H9 (cell line): Measurements from ENCODE around the gene CASP14. TPM values are rescaled to one million over a fixed set of nuclear protein-coding genes. Genes with fewer than 3 reads are reported as not detected.
"Not testable (repeated sequence)": the region's sequence is repeated elsewhere in the genome, so short reads cannot be mapped to it uniquely, and the experiment has no call there.

ENCODE experiments used
- DNase-seq: peaks from one replicate; pipeline ENCODE4 v3.0.0-alpha.2; 2017
- H2AFZ ChIP-seq: one replicate; pipeline ENCODE4 v1.6.1; 2013; ENCODE audit warnings: mild to moderate bottlenecking, low read length, control low read depth, moderate library complexity
- H2AK5ac ChIP-seq: 2 replicates; pipeline ENCODE4 v1.6.1; 2013; ENCODE audit warnings: low read length, control low read depth, mixed read lengths; ENCODE audit not compliant: insufficient read length
- H2BK120ac ChIP-seq: one replicate; pipeline ENCODE4 v1.6.1; 2013; ENCODE audit warnings: low read depth, mild to moderate bottlenecking, low read length, control low read depth, inconsistent platforms; ENCODE audit not compliant: poor library complexity, severe bottlenecking
- H2BK12ac ChIP-seq: 2 replicates; pipeline ENCODE4 v1.6.1; 2013; ENCODE audit warnings: low read length, control low read depth, mixed read lengths, low read depth; ENCODE audit not compliant: insufficient read length
- H2BK15ac ChIP-seq: 2 replicates; pipeline ENCODE4 v1.6.1; 2013; ENCODE audit warnings: low read depth, low read length, control low read depth
- H2BK20ac ChIP-seq: one replicate; pipeline ENCODE4 v1.6.1; 2013; ENCODE audit warnings: low read depth, mild to moderate bottlenecking, low read length, control low read depth, inconsistent platforms; ENCODE audit not compliant: poor library complexity, severe bottlenecking
- H2BK5ac ChIP-seq: 2 replicates; pipeline ENCODE4 v1.6.1; 2013; ENCODE audit warnings: low read length, control low read depth, mixed read lengths; ENCODE audit not compliant: insufficient read length
- H3K14ac ChIP-seq: 2 replicates; pipeline ENCODE4 v1.6.1; 2013; ENCODE audit warnings: low read length, control low read depth; ENCODE audit not compliant: insufficient read depth
- H3K18ac ChIP-seq: 2 replicates; pipeline ENCODE4 v1.6.1; 2013; ENCODE audit warnings: low read depth, mild to moderate bottlenecking, mixed read lengths, low read length, control low read depth; ENCODE audit not compliant: insufficient read length
- H3K23ac ChIP-seq: 2 replicates; pipeline ENCODE4 v1.6.1; 2013; ENCODE audit warnings: low read length, control low read depth, mixed read lengths, low read depth; ENCODE audit not compliant: insufficient read length
- H3K23me2 ChIP-seq: 2 replicates; pipeline ENCODE4 v1.6.1; 2013; ENCODE audit warnings: low read depth, mild to moderate bottlenecking, mixed read lengths, low read length, control low read depth; ENCODE audit not compliant: insufficient read length, poor library complexity, severe bottlenecking
- H3K27ac ChIP-seq: 2 replicates; pipeline ENCODE4 v1.5.1; 2013; ENCODE audit warnings: low read length, control low read depth, mixed read lengths, low read depth; ENCODE audit not compliant: insufficient read length
- H3K27me3 ChIP-seq: 2 replicates; pipeline ENCODE4 v1.6.1; 2013; ENCODE audit warnings: low read length, control low read depth, inconsistent platforms; ENCODE audit not compliant: insufficient read depth
- H3K4ac ChIP-seq: 2 replicates; pipeline ENCODE4 v1.6.1; 2013; ENCODE audit warnings: low read depth, mild to moderate bottlenecking, control low read depth, inconsistent platforms, low read length, moderate library complexity
- H3K4me1 ChIP-seq: 2 replicates; pipeline ENCODE4 v1.6.1; 2013; ENCODE audit warnings: low read length, control low read depth, inconsistent platforms; ENCODE audit not compliant: insufficient read depth
- H3K4me2 ChIP-seq: 2 replicates; pipeline ENCODE4 v1.6.1; 2013; ENCODE audit warnings: low read length, control low read depth, mixed read lengths; ENCODE audit not compliant: insufficient read length, insufficient read depth
- H3K56ac ChIP-seq: 2 replicates; pipeline ENCODE4 v1.6.1; 2013; ENCODE audit warnings: low read depth, mild to moderate bottlenecking, mixed read lengths, low read length, control low read depth; ENCODE audit not compliant: insufficient read length
- H3K79me1 ChIP-seq: 2 replicates; pipeline ENCODE4 v1.6.1; 2013; ENCODE audit warnings: low read depth, mild to moderate bottlenecking, moderate library complexity, low read length, control low read depth, inconsistent platforms; ENCODE audit not compliant: insufficient read depth, poor library complexity, severe bottlenecking
- H3K79me2 ChIP-seq: 2 replicates; pipeline ENCODE4 v1.6.1; 2013; ENCODE audit warnings: low read length, control low read depth, inconsistent platforms; ENCODE audit not compliant: insufficient read depth
- H3K9ac ChIP-seq: 2 replicates; pipeline ENCODE4 v1.6.1; 2013; ENCODE audit warnings: low read length, control low read depth, mixed read lengths; ENCODE audit not compliant: insufficient read length; ENCODE audit errors: extremely low read depth
- H3K9me3 ChIP-seq: one replicate; pipeline ENCODE4 v1.6.1; 2013; ENCODE audit warnings: low read depth, low read length, inconsistent platforms; ENCODE audit not compliant: control insufficient read depth
- H3T11ph ChIP-seq: one replicate; pipeline ENCODE4 v1.6.1; 2013; ENCODE audit warnings: mild to moderate bottlenecking, low read length, control low read depth, inconsistent platforms
- H4K20me1 ChIP-seq: one replicate; pipeline ENCODE4 v1.6.1; 2013; ENCODE audit not compliant: control insufficient read depth, insufficient read length, insufficient read depth
- H4K5ac ChIP-seq: 2 replicates; pipeline ENCODE4 v1.6.1; 2013; ENCODE audit warnings: low read depth, mild to moderate bottlenecking, mixed read lengths, low read length, control low read depth; ENCODE audit not compliant: insufficient read length
- H4K8ac ChIP-seq: replicated peaks from 2 replicates; pipeline ENCODE4 v1.6.1; 2013; ENCODE audit warnings: low read length, control low read depth, mixed read lengths, low read depth; ENCODE audit not compliant: insufficient read length
- H4K91ac ChIP-seq: 2 replicates; pipeline ENCODE4 v1.6.1; 2013; ENCODE audit warnings: low read depth, mild to moderate bottlenecking, moderate library complexity, mixed read lengths, low read length, control low read depth; ENCODE audit not compliant: insufficient read length
- H3K27ac Mint-ChIP-seq, 3 experiments: 2 replicates in 2 of 3; 3 replicates in 1 of 3; pipeline ENCODE4 v1.8.0; 2020 to 2021; ENCODE audit warnings: mixed read lengths in 3 of 3, mild to moderate bottlenecking in 1 of 3, moderate library complexity in 1 of 3
- H3K27me3 Mint-ChIP-seq: 2 replicates; pipeline ENCODE4 v1.8.0; 2021; ENCODE audit warnings: low read depth, mild to moderate bottlenecking, moderate library complexity, mixed read lengths
- H3K36me3 Mint-ChIP-seq, 3 experiments: 2 replicates in 2 of 3; 3 replicates in 1 of 3; pipeline ENCODE4 v1.8.0; 2020 to 2021; ENCODE audit warnings: low read depth in 3 of 3, mixed read lengths in 3 of 3; ENCODE audit not compliant: insufficient read depth in 1 of 3
- H3K4me1 Mint-ChIP-seq, 2 experiments: 2 replicates each; pipeline ENCODE4 v1.8.0; 2020; ENCODE audit warnings: mixed read lengths in 2 of 2
- H3K4me3 Mint-ChIP-seq, 2 experiments: 2 replicates in 1 of 2; 3 replicates in 1 of 2; pipeline ENCODE4 v1.8.0; 2020 to 2021; ENCODE audit warnings: mild to moderate bottlenecking in 2 of 2, mixed read lengths in 2 of 2, moderate library complexity in 1 of 2
- H3K9me3 Mint-ChIP-seq, 2 experiments: 2 replicates in 1 of 2; 3 replicates in 1 of 2; pipeline ENCODE4 v1.8.0; 2020; ENCODE audit warnings: mild to moderate bottlenecking in 2 of 2, mixed read lengths in 2 of 2, moderate library complexity in 1 of 2
- CTCF ChIP-seq: fragments of 200-600 bp; sonication (generic); conservative IDR thresholded peaks from 3 replicates; pipeline ENCODE4 v1.8.0; 2021; ENCODE audit warnings: antibody characterized with exemption, mild to moderate bottlenecking
- WGBS: extraction: QIAGEN DNeasy Blood & Tissue Kit; methylation state at CpG from one replicate; pipeline ENCODE4 v1.1.7; 2013; ENCODE audit warnings: missing lambda C conversion rate, low lambda C conversion rate, mixed read lengths; ENCODE audit not compliant: insufficient read length; ENCODE audit errors: extremely low coverage; 5-methylcytosine and 5-hydroxymethylcytosine counted together
- total RNA-seq: library from RNA; stranded (reverse); gene quantifications from 2 replicates; pipeline ENCODE4 v1.2.1, GENCODE V29; 2021

The CASP14 gene
- total RNA-seq, 1 experiment from 2014 or later, result not detected

DNA sequence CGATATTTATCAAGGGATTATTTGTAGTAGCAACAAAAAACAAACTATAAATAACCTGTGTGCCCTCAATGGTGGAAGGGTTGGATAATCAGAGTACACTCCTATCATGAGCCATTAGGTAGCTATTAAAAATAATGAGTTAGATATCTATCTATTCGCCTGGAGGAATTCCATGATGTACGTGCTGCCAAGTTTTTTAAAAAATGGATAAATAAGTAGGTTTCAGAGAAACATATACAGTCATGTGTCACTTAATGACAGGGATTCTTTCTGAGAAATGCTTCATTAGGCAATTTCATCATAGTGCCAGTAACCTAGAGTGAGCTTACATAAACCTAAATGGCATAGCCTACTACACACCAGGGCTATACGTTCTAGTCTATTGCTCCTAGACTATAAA, 26.5 kb downstream of the CASP14 start:
- H2BK12ac ChIP-seq, result no peak overlapping the region
- H3K27ac ChIP-seq, result no peak overlapping the region
- no peak overlapping the region for H3T11ph ChIP-seq
- H4K8ac ChIP-seq, result no peak overlapping the region
- H4K5ac ChIP-seq, result no peak overlapping the region
- Mint-ChIP-seq H3K4me3 (no peak overlapping the region), H3K36me3 (peaks cover 0 to 4% (median 0%) of the 10 kb centered on the region in 3 experiments; a peak in 3 of 7 replicates), H3K27me3 (peaks cover 3% of the 10 kb centered on the region; the same call in 1 of the 2 replicates), H3K27ac (no peak overlapping the region), H3K4me1 (no peaks in the 10 kb centered on the region), H3K9me3 (peaks cover 5 to 76% of the 10 kb centered on the region in 2 experiments; a peak in 4 of 5 replicates)
- H3K14ac ChIP-seq, result no peak overlapping the region
- no peak overlapping the region for H4K91ac ChIP-seq
- H2BK5ac ChIP-seq, result no peak overlapping the region
- no peak overlapping the region for H3K23ac ChIP-seq
- no peaks in the 10 kb centered on the region for H4K20me1 ChIP-seq
- H3K56ac ChIP-seq, result no peak overlapping the region
- no peak overlapping the region for H2BK15ac ChIP-seq
- no peak overlapping the region for H2BK120ac ChIP-seq
- H3K9me3 ChIP-seq, result no peaks in the 10 kb centered on the region
- no peak for DNase-seq
- H2AK5ac ChIP-seq, result no peak overlapping the region
- no peaks in the 10 kb centered on the region for H3K79me1 ChIP-seq
- no peak overlapping the region for H3K18ac ChIP-seq
- TF ChIP-seq CTCF, result no peak
- H2AFZ ChIP-seq, result no peak overlapping the region
- no peak overlapping the region for H3K4me2 ChIP-seq
- WGBS, result no CpG with 5 or more reads among the region's 4 CpGs
- H3K4ac ChIP-seq, result no peak overlapping the region
- no peak overlapping the region for H2BK20ac ChIP-seq
- no peak overlapping the region for H3K9ac ChIP-seq
- no peaks in the 10 kb centered on the region for H3K23me2 ChIP-seq
- no peaks in the 10 kb centered on the region for H3K4me1 ChIP-seq
- H3K79me2 ChIP-seq, result no peaks in the 10 kb centered on the region
- no peaks in the 10 kb centered on the region for H3K27me3 ChIP-seq

- not testable (repeated sequence) for H3K4me1 Mint-ChIP-seq, H3K23me2 ChIP-seq, H3K27ac Mint-ChIP-seq, H3K36me3 Mint-ChIP-seq, H3K79me1 ChIP-seq, H3K4me3 Mint-ChIP-seq, H3K4me2 ChIP-seq, H3K14ac ChIP-seq, H2BK12ac ChIP-seq, H3K27me3 ChIP-seq, H4K91ac ChIP-seq, DNase-seq, H2BK5ac ChIP-seq, H3K27ac ChIP-seq, H3K4ac ChIP-seq, H3T11ph ChIP-seq, H3K4me1 ChIP-seq, H3K9ac ChIP-seq, H4K5ac ChIP-seq, H2BK20ac ChIP-seq, H2AFZ ChIP-seq, H2BK15ac ChIP-seq, H3K23ac ChIP-seq, H3K79me2 ChIP-seq, H3K9me3 ChIP-seq, H4K8ac ChIP-seq, H3K56ac ChIP-seq, H2BK120ac ChIP-seq, H3K18ac ChIP-seq, H3K27me3 Mint-ChIP-seq, H2AK5ac ChIP-seq, H4K20me1 ChIP-seq
- WGBS, result no CpG with 5 or more reads among the region's 4 CpGs
- peaks cover 0 to 68% of the 10 kb centered on the region in 2 experiments; a peak in 2 of 5 replicates for H3K9me3 Mint-ChIP-seq
Measured at GRCh38 chr19:15080002-15080401, 30.7 kb downstream of the CASP14 start.
